GM12878 (cell line): ENCODE data around the gene OR5K3. TPM values are rescaled to one million over a fixed set of nuclear protein-coding genes. Genes with fewer than 3 reads are reported as not detected.

Experiments
- ATAC-seq: fragments of 200-7000 bp; cut with Tn5 transposase; 3 replicates; pipeline ENCODE4 v1.9.1; 2020; ENCODE audit warnings: mild to moderate bottlenecking, moderate library complexity
- BruUV-seq: library from RNA; stranded (reverse); fragments of 400-500 nt; replicated peaks from 2 replicates; lab custom pipeline; 2021; lab: Mats Ljungman, UMichigan
- CTCF ChIA-PET: fragments of 300-600 bp; sonication (Branson Sonifier 250); formaldehyde crosslinking; extraction: SDS; loops from one replicate; lab custom pipeline; 2021; ENCODE audit warnings: inconsistent platforms; lab: Yijun Ruan, JAX
- POLR2A ChIA-PET: fragments of 350-600 bp; formaldehyde crosslinking; extraction: SDS; loops from one replicate; lab custom pipeline; 2021; ENCODE audit warnings: inconsistent platforms; lab: Charles Lee
- RAD21 ChIA-PET: fragments of 300-600 bp; sonication (Branson Sonifier 250); formaldehyde crosslinking; loops from one replicate; lab custom pipeline; 2023; ENCODE audit warnings: antibody characterized with exemption; ENCODE audit not compliant: unreplicated experiment; lab: Charles Lee
- SMC1A ChIA-PET: fragments of 300-600 bp; sonication (Branson Sonifier 250); formaldehyde crosslinking; loops from one replicate; lab custom pipeline; 2023; ENCODE audit not compliant: unreplicated experiment, uncharacterized antibody; lab: Charles Lee
- DNase-seq: peaks from one replicate; pipeline ENCODE4 v3.0.0-alpha.2; 2011; ENCODE audit warnings: low read depth, low spot score
- FAIRE-seq: peaks from 3 replicates; lab custom pipeline; 2011; peaks lifted over from hg19 to GRCh38; lab: Jason Lieb, UNC
- H2AFZ ChIP-seq: 2 replicates; pipeline ENCODE4 v1.6.0; 2011; ENCODE audit warnings: low read depth, low read length, control low read depth; ENCODE audit not compliant: control insufficient read depth
- H3K27ac ChIP-seq: 2 replicates; pipeline ENCODE4 v1.5.1; 2011; ENCODE audit warnings: control low read depth; ENCODE audit not compliant: control insufficient read depth, insufficient read depth
- H3K27me3 ChIP-seq, 2 experiments: replicated peaks in 1 of 2; 2 replicates each; pipeline versions ENCODE4 v1.6.0 to v1.6.1; 2011; ENCODE audit warnings: low read length in 1 of 2; ENCODE audit not compliant: control insufficient read depth in 2 of 2, insufficient read depth in 2 of 2
- H3K36me3 ChIP-seq, 2 experiments: 2 replicates each; pipeline ENCODE4 v1.5.1; 2011; ENCODE audit warnings: low read length in 1 of 2; ENCODE audit not compliant: control insufficient read depth in 2 of 2, insufficient read depth in 2 of 2
- H3K4me1 ChIP-seq: 2 replicates; pipeline ENCODE4 v1.6.1; 2011; ENCODE audit warnings: mild to moderate bottlenecking, low read length, moderate library complexity, mixed read lengths; ENCODE audit not compliant: control insufficient read depth, insufficient read depth
- H3K4me2 ChIP-seq: 2 replicates; pipeline ENCODE4 v1.6.0; 2011; ENCODE audit warnings: control low read depth; ENCODE audit not compliant: control insufficient read depth, insufficient read depth
- H3K4me3 ChIP-seq: fragments of 200-600 bp; sonication (generic); 2 replicates; pipeline ENCODE4 v1.5.1; 2016
- H3K79me2 ChIP-seq: 2 replicates; pipeline ENCODE4 v1.6.0; 2011; ENCODE audit warnings: low read length; ENCODE audit not compliant: control insufficient read depth, insufficient read depth
- H3K9ac ChIP-seq: 2 replicates; pipeline ENCODE4 v1.8.0; 2011; ENCODE audit warnings: low read length, control low read depth, mixed read lengths; ENCODE audit not compliant: control insufficient read depth, insufficient read depth
- H3K9me3 ChIP-seq: replicated peaks from 3 replicates; pipeline ENCODE4 v1.5.1; 2011; ENCODE audit warnings: mild to moderate bottlenecking, low read length; ENCODE audit not compliant: control insufficient read depth, insufficient read depth
- H4K20me1 ChIP-seq: 2 replicates; pipeline ENCODE4 v1.6.0; 2011; ENCODE audit not compliant: control insufficient read depth, insufficient read depth
- CBX5 ChIP-seq: sonication (generic); IDR thresholded peaks from 2 replicates; pipeline ENCODE4 v1.6.1; 2016; ENCODE audit warnings: low read depth, moderate library complexity, mild to moderate bottlenecking, inconsistent platforms
- EGR1 ChIP-seq, 2 experiments: IDR thresholded peaks; 1 replicate in 1 of 2; 2 replicates in 1 of 2; pipeline ENCODE4 v1.6.1; 2011 to 2012; ENCODE audit warnings: low read depth in 2 of 2, low read length in 2 of 2, borderline replicate concordance in 1 of 2, mild to moderate bottlenecking in 1 of 2, moderate library complexity in 1 of 2
- NFXL1 ChIP-seq: fragments of 450-650 bp; IDR thresholded peaks from 2 replicates; pipeline ENCODE4 v1.6.1; 2017; ENCODE audit warnings: antibody characterized with exemption, mild to moderate bottlenecking, borderline replicate concordance
- POLR2A ChIP-seq: IDR thresholded peaks from 2 replicates; pipeline ENCODE4 v1.6.1; 2011; ENCODE audit warnings: low read depth, mild to moderate bottlenecking, low read length
- RBBP5 ChIP-seq: fragments of 200-600 bp; sonication (generic); conservative IDR thresholded peaks from 2 replicates; pipeline ENCODE4 v1.6.1; 2016
- RELB ChIP-seq: fragments of 450-650 bp; IDR thresholded peaks from 2 replicates; pipeline ENCODE4 v1.6.1; 2017; ENCODE audit warnings: low read depth, mild to moderate bottlenecking, moderate library complexity
- WRNIP1 ChIP-seq: IDR thresholded peaks from 2 replicates; pipeline ENCODE4 v1.6.1; 2011; ENCODE audit warnings: low read depth, low read length, improper control_type of control experiment, borderline replicate concordance
- ZNF207 ChIP-seq: fragments of 450-650 bp; IDR thresholded peaks from 2 replicates; pipeline ENCODE4 v1.6.1; 2014; ENCODE audit warnings: antibody characterized with exemption, mild to moderate bottlenecking, borderline replicate concordance
- in situ Hi-C: fragments of 300-500 bp; cut with MboI; formaldehyde crosslinking; loops from 9 replicates; pipeline ENCODE4 v1.14.3; 2018; ENCODE audit warnings: mixed read lengths
- intact Hi-C: fragments of 100-400 bp; cut with micrococcal nuclease; formaldehyde crosslinking; loops from one replicate; pipeline ENCODE4 v1.14.2; 2022; ENCODE audit not compliant: unreplicated experiment
- polyA plus RNA-seq, 11 experiments: library from polyadenylated mRNA; depleted of rRNA in 4 of 11; unstranded in 6 of 11; stranded (reverse) in 5 of 11; fragments of >200 nt; fragmentation: Nextera tagmentation in 4 of 11; fragmentation: Illumina TruSeq in 1 of 11; extraction: Ambion mirVana in 4 of 11; extraction: Trizol in 1 of 11; gene quantifications; 1 replicate in 1 of 11; 2 replicates in 10 of 11; pipeline versions ENCODE4 v1.2.1 to v1.2.3, GENCODE V29; 2011 to 2016; ENCODE audit warnings: inconsistent platforms in 2 of 11, missing spikeins in 2 of 11, low read depth in 1 of 11
- total RNA-seq, 4 experiments: library from RNA; depleted of rRNA in 3 of 4; stranded (reverse); fragments of >200 nt in 3 of 4; fragmentation: Illumina TruSeq in 1 of 4; extraction: Trizol in 1 of 4; gene quantifications; 2 replicates each; pipeline versions ENCODE4 v1.2.1 to v1.2.3, GENCODE V29; 2013 to 2021

Gene OR5K3
- total and polyA plus RNA-seq, 10 of the 15 experiments (the other 5 are each of a cell fraction or from before 2014, with no cell fraction given) = 1.6 TPM; not detected in 9

GRCh38 chr3:98359250-98359649 lies 31.2 kb upstream of the OR5K3 start:
- H3K4me1 ChIP-seq = peaks cover 5% of the 10 kb centered on the region; the same call in 1 of the 2 replicates
- H3K27me3 ChIP-seq = no peaks in the 10 kb centered on the region
- RAD21 ChIA-PET = no interaction called here
- SMC1A ChIA-PET = no interaction called here
- POLR2A ChIA-PET = no interaction called here
- H3K9ac ChIP-seq = no peak overlapping the region
- in situ Hi-C loops (no loop called here), intact Hi-C loops (no loop called here)
- FAIRE-seq (no peak), DNase-seq (no peak), ATAC-seq (no peak)
- TF ChIP-seq RELB (no peak), WRNIP1 (no peak), CBX5 (no peak), NFXL1 (no peak), EGR1 (IDR thresholded peaks at IDR 0.05; ENCODE audit: borderline replicate concordance in 1 of 2, low read depth in 2 of 2, low read length in 2 of 2) (no peak), RBBP5 (no peak), POLR2A (no peak), ZNF207 (no peak)
- no peaks in the 10 kb centered on the region for H4K20me1 ChIP-seq
- CTCF ChIA-PET = interaction anchor here (0.6 to 0.8 kb wide), 2 partner anchors 228 to 320 kb away, joined by 3 read pairs; no protein-coding TSS in a partner anchor
- no peak overlapping the region for H2AFZ ChIP-seq
- H3K27ac ChIP-seq = no peak overlapping the region
- BruUV-seq = no TSS peak
- no peaks in the 10 kb centered on the region for H3K36me3 ChIP-seq
- H3K4me2 ChIP-seq = no peak overlapping the region
- H3K79me2 ChIP-seq = no peaks in the 10 kb centered on the region
- no peak overlapping the region for H3K4me3 ChIP-seq
- H3K9me3 ChIP-seq = no peaks in the 10 kb centered on the region; the same call in 1 of the 3 replicates
